Measurements from ENCODE around the gene FOXE1. TPM values are rescaled to one million over a fixed set of nuclear protein-coding genes. Genes with fewer than 3 reads are reported as not detected.

Gene FOXE1
- total and polyA plus RNA-seq, 10 of the 15 experiments (the other 5 are each of a cell fraction or from before 2014, with no cell fraction given): not detected

- POLR2A ChIA-PET: no interaction called here
- Histone ChIP-seq H3K27me3 (replicated peaks in 1 of 2; ENCODE audit: control insufficient read depth in 2 of 2, insufficient read depth in 2 of 2, low read length in 1 of 2) (peaks cover 22 to 34% of the 10 kb centered on the region in 2 experiments), H3K27ac (ENCODE audit: control insufficient read depth, insufficient read depth) (no peak overlapping the region), H3K4me3 (no peak overlapping the region), H3K79me2 (ENCODE audit: control insufficient read depth, insufficient read depth, low read length) (no peaks in the 10 kb centered on the region), H2AFZ (ENCODE audit: control insufficient read depth, low read depth, low read length) (no peak overlapping the region), H3K4me1 (ENCODE audit: control insufficient read depth, insufficient read depth, low read length) (no peaks in the 10 kb centered on the region), H3K4me2 (ENCODE audit: control insufficient read depth, insufficient read depth) (no peak overlapping the region), H3K9ac (ENCODE audit: control insufficient read depth, insufficient read depth, low read length) (no peak overlapping the region), H3K36me3 (ENCODE audit: control insufficient read depth in 2 of 2, insufficient read depth in 2 of 2, low read length in 1 of 2) (no peaks in the 10 kb centered on the region), H4K20me1 (ENCODE audit: control insufficient read depth, insufficient read depth) (no peaks in the 10 kb centered on the region), H3K9me3 (replicated peaks; ENCODE audit: control insufficient read depth, insufficient read depth, low read length) (no peaks in the 10 kb centered on the region; the same call in 2 of the 3 replicates)
- SMC1A ChIA-PET (ENCODE audit: uncharacterized antibody, unreplicated experiment): no interaction called here
- RAD21 ChIA-PET (ENCODE audit: unreplicated experiment): no interaction called here
- DNase-seq (ENCODE audit: low read depth, low spot score) (no peak), ATAC-seq (no peak), FAIRE-seq (no peak)
- no TSS peak for BruUV-seq (replicated peaks)
- TF ChIP-seq HDAC2 (IDR thresholded peaks at IDR 0.05) (no peak), NR2F1 (conservative IDR thresholded peaks at IDR 0.05) (no peak)
- CTCF ChIA-PET: interaction anchor here (1.4 kb wide), 1 partner anchor 33 kb away, joined by 6 read pairs; no protein-coding TSS in a partner anchor
- intact Hi-C loops (cut with micrococcal nuclease; ENCODE audit: unreplicated experiment) (no loop called here), in situ Hi-C loops (cut with MboI) (no loop called here)
- 17% methylated on average over 39 of the region's 54 CpGs for WGBS (ENCODE audit: insufficient coverage, insufficient replicate concordance, low lambda C conversion rate, missing lambda C conversion rate)
Measured at GRCh38 chr9:97857606-97858392, 4.8 kb downstream of the FOXE1 start.

GRCh38 chr9:97858393-97858713 is 5.3 kb downstream of the FOXE1 start:
- CTCF ChIA-PET: interaction anchor here (1.4 kb wide), 1 partner anchor 32 kb away, joined by 6 read pairs; no protein-coding TSS in a partner anchor
- Histone ChIP-seq H3K27ac (ENCODE audit: control insufficient read depth, insufficient read depth) (no peak overlapping the region), H4K20me1 (ENCODE audit: control insufficient read depth, insufficient read depth) (no peaks in the 10 kb centered on the region), H2AFZ (ENCODE audit: control insufficient read depth, low read depth, low read length) (no peak overlapping the region), H3K36me3 (ENCODE audit: control insufficient read depth in 2 of 2, insufficient read depth in 2 of 2, low read length in 1 of 2) (no peaks in the 10 kb centered on the region), H3K4me3 (no peak overlapping the region), H3K4me2 (ENCODE audit: control insufficient read depth, insufficient read depth) (no peak overlapping the region), H3K27me3 (replicated peaks in 1 of 2; ENCODE audit: control insufficient read depth in 2 of 2, insufficient read depth in 2 of 2, low read length in 1 of 2) (peaks cover 21 to 31% of the 10 kb centered on the region in 2 experiments), H3K9ac (ENCODE audit: control insufficient read depth, insufficient read depth, low read length) (no peak overlapping the region), H3K79me2 (ENCODE audit: control insufficient read depth, insufficient read depth, low read length) (no peaks in the 10 kb centered on the region), H3K9me3 (replicated peaks; ENCODE audit: control insufficient read depth, insufficient read depth, low read length) (no peaks in the 10 kb centered on the region; the same call in 2 of the 3 replicates), H3K4me1 (ENCODE audit: control insufficient read depth, insufficient read depth, low read length) (no peaks in the 10 kb centered on the region)
- TF ChIP-seq DPF2 (IDR thresholded peaks at IDR 0.05) (no peak), STAT3 (IDR thresholded peaks at IDR 0.05; ENCODE audit: low read depth, low read length) (no peak), EED (IDR thresholded peaks at IDR 0.05; ENCODE audit: low read depth) (no peak), USF2 (IDR thresholded peaks at IDR 0.05; ENCODE audit: borderline replicate concordance, low read depth, low read length) (no peak), MTA3 (IDR thresholded peaks at IDR 0.05; ENCODE audit: borderline replicate concordance, low read length) (no peak), CHD2 (IDR thresholded peaks at IDR 0.05; ENCODE audit: borderline replicate concordance, low read depth, low read length) (no peak), PBX3 (IDR thresholded peaks at IDR 0.05; ENCODE audit: insufficient replicate concordance, low read depth, low read length) (no peak), RELA (IDR thresholded peaks at IDR 0.05; ENCODE audit: borderline replicate concordance, partially characterized antibody) (no peak), RCOR1 (conservative IDR thresholded peaks at IDR 0.05; ENCODE audit: low read depth, low read length) (no peak), ZNF592 (IDR thresholded peaks at IDR 0.05) (no peak)
- BruUV-seq (replicated peaks): no TSS peak
- POLR2A ChIA-PET: no interaction called here
- RAD21 ChIA-PET (ENCODE audit: unreplicated experiment): no interaction called here
- SMC1A ChIA-PET (ENCODE audit: uncharacterized antibody, unreplicated experiment): no interaction called here
- WGBS (ENCODE audit: insufficient coverage, insufficient replicate concordance, low lambda C conversion rate, missing lambda C conversion rate): 13% methylated on average over 6 of the region's 6 CpGs
- FAIRE-seq (no peak), ATAC-seq (no peak), DNase-seq (ENCODE audit: low read depth, low spot score) (no peak)
- in situ Hi-C loops (cut with MboI): no loop called here
- intact Hi-C loops (cut with micrococcal nuclease; ENCODE audit: unreplicated experiment): no loop called here
